Diencephalon (tissue), 1 donor: ENCODE measurements around the gene ZNF544. TPM values are rescaled to one million over a fixed set of nuclear protein-coding genes. Genes with fewer than 3 reads are reported as not detected.

Experiments
- total RNA-seq: library from RNA; depleted of rRNA; stranded (reverse); fragments of >200 nt; gene quantifications from one replicate; pipeline ENCODE4 v1.2.3, GENCODE V29; 2014

The ZNF544 gene
- 62.3 TPM for total RNA-seq

DNA sequence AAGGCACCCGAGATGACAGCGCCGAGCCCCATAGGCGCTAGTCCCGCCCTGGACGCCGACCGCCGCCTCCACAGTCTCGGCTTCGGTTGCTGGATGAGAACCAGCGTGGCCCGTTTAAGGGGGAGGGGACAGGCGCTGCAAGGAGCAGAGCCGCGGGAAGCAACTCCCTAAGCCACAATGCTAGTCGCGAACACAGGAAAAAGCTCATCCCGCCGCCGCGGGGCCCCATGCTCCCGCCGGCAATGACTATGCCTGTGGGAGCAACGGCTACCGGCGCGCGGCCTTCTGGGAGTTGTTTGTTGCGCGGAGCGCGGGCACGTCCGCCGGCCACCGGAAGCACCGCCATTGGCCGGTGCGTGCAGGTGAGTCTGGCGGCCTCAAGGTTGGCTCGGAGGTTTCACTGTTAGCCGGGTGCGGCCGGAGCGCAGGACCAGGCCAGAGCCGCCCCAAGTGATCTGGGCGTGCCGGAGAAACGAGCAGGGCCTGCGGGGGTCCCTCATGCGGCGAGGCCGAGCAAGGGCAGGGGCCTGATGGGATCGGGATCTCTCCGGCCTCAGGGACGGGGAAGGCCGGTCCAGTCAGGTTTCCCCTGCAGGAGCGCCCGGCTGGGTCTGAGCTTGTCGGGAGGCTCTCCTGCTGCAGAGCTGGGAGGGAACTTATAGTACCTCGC is at the start of gene ZNF544:
Gene ZNF544, plus strand, starts transcription at position 330 of the 670 bp plus-strand sequence. CDS start 15,110 bp downstream, outside the sequence.

DNA sequence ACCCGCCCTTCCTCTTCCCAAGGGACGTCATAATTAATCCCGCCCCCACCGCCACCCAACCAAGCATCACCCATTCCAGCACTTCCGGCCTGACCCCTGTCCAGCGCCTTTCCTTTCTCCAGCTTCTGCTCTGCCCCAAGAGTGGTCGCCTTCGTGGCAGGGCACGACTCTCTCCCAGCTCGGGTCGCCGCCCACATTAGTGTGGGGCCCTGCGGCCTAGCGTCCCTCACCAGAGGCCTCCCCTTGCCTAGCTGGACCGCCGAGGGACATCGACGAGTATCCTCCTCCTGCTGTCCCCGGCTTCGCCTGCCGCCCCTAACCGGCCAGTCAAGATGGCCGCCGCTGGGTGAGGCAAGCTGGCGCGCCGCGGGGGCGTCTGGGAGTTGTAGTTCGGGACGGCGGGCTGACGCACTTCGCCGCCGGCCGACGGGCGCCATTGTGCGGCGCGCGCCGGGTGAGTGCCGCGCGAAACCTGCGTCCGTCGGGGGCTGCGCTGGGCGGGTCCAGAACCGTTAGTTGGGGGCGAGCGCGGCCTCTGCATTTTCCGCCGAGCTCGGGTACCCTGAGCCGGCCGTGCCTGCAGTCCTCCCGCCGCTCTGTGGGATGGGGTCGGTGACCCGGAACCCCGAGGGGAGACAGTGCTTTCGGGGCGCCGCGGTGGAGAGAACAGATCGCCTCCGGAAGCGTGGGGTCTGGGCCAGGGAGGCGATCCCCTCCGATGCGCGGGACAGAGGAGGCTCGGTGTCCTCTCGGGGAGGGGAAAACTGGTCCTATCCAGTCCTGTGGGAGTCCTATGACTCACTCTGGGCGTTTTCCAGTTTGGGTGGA is 45.5 kb upstream of the ZNF544 start, which contains the start of gene ZNF274:
Gene ZNF274, plus strand, starts transcription at position 73 of the 828 bp plus-strand sequence. CDS start 905 bp downstream, outside the sequence.

DNA sequence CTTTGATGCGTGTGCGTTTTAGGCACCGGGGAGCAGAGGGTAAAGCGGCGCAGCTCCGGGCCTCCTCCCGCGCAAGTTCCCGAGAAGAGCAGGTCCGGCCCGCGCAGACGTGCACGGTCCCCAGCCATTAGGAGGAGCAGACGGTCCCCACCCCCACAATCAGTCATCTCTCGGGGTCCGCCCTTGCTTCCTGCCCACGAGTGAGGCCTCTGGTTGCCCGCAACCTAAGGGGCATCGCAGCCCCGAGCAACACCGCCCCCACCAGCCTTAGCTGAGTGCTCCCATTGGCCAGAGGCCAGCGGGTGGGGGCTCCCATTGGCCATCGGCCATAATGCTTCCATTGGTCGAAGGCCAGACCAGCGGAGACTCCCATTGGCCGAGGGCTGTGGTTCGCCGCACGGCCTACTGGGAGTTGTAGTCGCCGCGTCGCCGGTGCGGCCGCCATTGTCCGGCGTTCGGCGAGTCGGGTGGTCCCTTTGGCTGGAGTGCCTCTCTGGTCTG is 49.9 kb downstream of the ZNF544 start, which contains the start of gene ZNF8:
Gene ZNF8, plus strand, starts transcription at position 415 of the 501 bp plus-strand sequence. CDS start 127 bp downstream, outside the sequence.

DNA sequence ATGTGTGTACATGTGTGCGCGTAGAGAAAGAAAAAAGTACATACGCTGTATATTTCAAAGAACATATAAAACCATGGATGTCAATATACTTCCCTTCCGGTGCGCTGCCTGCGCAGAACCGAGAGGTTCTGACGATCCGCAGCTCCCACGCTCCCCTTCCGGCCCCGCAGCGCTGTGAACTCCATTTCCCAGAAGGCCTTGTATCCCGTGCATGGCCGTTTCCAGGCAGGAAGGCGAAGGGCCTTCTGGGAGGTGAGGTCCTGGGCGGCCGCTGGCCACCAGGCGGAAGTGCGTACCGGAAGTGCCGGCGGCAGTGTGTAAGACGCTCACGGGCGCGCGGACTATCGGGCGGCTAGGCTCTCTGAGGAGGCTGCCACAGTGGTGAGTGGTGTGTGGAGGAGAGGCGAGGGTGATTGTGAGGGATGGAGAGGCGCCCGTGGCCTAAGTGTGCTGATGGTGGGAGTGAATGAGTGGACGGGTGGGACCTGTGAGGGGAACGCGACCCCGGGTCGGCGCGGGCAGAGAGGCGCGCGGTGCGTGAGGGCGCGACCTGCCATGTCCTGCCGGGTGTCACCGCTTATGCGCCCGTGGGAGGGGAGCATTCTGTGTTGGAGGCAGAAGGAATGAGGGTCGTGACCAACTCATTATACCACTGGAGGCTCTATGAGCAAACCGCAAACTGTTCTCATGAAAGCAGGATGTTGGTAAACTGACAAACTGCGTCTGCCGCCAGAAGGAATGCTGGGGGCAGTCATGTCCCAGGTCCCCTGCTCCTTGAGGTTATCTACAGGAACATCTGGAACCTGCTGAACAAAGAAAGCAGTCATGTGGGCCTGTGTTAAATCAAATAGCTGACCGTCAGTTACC is 76.6 kb downstream of the ZNF544 start, which contains the start of gene ERVK3-1:
Gene ERVK3-1, plus strand, starts transcription at position 313 of the 867 bp plus-strand sequence. CDS start 6,792 bp downstream, outside the sequence.

Other genes with a start within 250 kb of the ZNF544 start
- gene ZNF606, start 226.1 kb upstream of the ZNF544 start, total RNA-seq: 45.0 TPM
- 1.6 TPM for gene ZSCAN1, start 194.9 kb upstream of the ZNF544 start, total RNA-seq
- gene ZNF135, start 169.6 kb upstream of the ZNF544 start, total RNA-seq: 13.4 TPM
- 126 TPM for gene ZSCAN18, start 130.7 kb upstream of the ZNF544 start, total RNA-seq
- gene ZNF329, start 78.1 kb upstream of the ZNF544 start, total RNA-seq: 34.8 TPM
- gene ZNF274, start 45.9 kb upstream of the ZNF544 start, total RNA-seq: 20.8 TPM
- gene ZNF8, start 50.0 kb downstream of the ZNF544 start, total RNA-seq: 14.1 TPM
- gene ERVK3-1, start 76.5 kb downstream of the ZNF544 start, total RNA-seq: 27.9 TPM
- gene ZSCAN22, start 98.1 kb downstream of the ZNF544 start, total RNA-seq: 2.5 TPM
- gene A1BG, start 124.6 kb downstream of the ZNF544 start, total RNA-seq: 1.2 TPM
- 6.2 TPM for gene ZNF497, start 133.8 kb downstream of the ZNF544 start, total RNA-seq
- gene ZNF837, start 152.1 kb downstream of the ZNF544 start, total RNA-seq: 1.2 TPM
- 1,092 TPM for gene RPS5, start 158.4 kb downstream of the ZNF544 start, total RNA-seq
- gene RNF225, start 166.7 kb downstream of the ZNF544 start, total RNA-seq: not detected
- 21.0 TPM for gene ZNF584, start 179.7 kb downstream of the ZNF544 start, total RNA-seq
- gene ZNF132, start 211.2 kb downstream of the ZNF544 start, total RNA-seq: 14.1 TPM
- gene ZNF324B, start 222.7 kb downstream of the ZNF544 start, total RNA-seq: 17.5 TPM
- gene ZNF324, start 238.2 kb downstream of the ZNF544 start, total RNA-seq: 23.3 TPM
- 8.8 TPM for gene ZNF446, start 247.4 kb downstream of the ZNF544 start, total RNA-seq